ENCODE results near the gene SPESP1. TPM values are rescaled to one million over a fixed set of nuclear protein-coding genes. Genes with fewer than 3 reads are reported as not detected.

SPESP1 gene
- total RNA-seq, 1 donor from 2014 or later, result 0.51 TPM

DNA sequence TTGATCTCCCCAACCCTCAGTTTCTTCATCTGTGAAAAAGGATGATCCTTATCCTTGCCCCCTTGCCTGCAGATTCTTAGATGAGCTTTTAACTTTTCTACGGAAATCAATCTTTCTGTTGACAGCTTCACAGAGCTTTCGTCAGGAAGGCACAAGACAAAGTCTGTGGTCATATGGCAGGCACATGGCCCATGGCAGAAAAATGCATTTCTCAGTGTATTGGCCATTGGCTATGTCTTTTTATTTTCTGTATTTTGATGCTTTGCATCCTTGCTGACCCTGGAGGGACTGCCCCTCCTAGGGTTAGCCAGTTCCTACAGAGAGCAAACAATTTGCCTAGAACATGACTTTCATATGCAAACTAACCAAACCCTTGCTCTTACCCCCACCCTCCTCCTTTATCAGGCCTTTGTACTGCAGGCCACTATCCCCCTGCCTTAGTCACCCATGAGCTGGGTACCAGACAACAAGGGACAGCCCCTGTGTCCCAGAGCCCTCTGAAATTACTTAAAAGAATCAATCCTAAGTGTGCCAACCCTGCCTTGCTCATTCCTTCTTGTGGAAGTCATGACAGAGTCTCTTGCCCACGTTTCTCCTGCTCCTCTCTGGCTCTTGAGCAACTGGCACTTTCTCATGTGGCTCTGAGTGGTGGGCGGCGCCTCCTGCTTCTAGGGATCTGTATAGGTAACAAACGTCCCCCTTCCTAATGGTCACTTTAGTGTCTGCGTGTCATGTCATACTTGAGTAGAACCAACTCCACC, 60.1 kb downstream of the SPESP1 start:
- no peak overlapping the region for H3K4me3 Mint-ChIP-seq

DNA sequence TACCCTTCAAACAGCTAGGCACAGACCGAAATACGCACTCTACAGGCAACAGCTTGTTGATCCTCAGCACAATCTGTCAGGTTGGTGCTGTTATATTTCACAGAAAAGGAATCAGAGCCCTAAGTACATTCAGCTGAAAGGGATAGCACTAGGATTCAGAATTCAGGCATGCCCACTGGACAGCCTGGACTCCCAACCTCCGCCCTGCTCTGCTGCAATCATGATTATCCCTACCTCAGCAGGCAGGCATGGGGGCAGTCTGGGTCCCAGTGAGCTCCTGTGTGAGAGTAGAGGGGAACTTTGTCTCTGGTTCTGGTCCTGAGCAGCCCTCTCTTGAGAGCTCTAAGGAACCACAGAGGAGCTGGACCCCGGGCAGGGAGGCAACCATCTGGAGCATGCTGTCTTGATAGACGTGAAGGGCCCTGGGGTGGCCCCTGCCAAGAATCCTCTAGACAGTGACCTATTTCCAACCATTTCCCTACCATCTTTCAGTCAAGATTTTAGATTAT, 60.7 kb downstream of the SPESP1 start:
- Mint-ChIP-seq H3K36me3 (ENCODE audit: low read depth) (no peaks in the 10 kb centered on the region), H3K4me3 (no peak overlapping the region), H3K4me1 (no peaks in the 10 kb centered on the region), H3K9me3 (no peaks in the 10 kb centered on the region), H3K27me3 (peaks cover 10% of the 10 kb centered on the region), H3K27ac (no peak overlapping the region)
- DNase-seq, result no peak
- intact Hi-C loops (cut with micrococcal nuclease), result no loop called here

More for the DNA sequence above, 60.1 kb downstream of the SPESP1 start:
- Mint-ChIP-seq H3K27me3 (peaks cover 10% of the 10 kb centered on the region), H3K27ac (no peak overlapping the region), H3K36me3 (ENCODE audit: low read depth) (no peaks in the 10 kb centered on the region), H3K4me1 (no peaks in the 10 kb centered on the region), H3K9me3 (no peaks in the 10 kb centered on the region)
- intact Hi-C loops (cut with micrococcal nuclease), result no loop called here
- no peak for DNase-seq

DNA sequence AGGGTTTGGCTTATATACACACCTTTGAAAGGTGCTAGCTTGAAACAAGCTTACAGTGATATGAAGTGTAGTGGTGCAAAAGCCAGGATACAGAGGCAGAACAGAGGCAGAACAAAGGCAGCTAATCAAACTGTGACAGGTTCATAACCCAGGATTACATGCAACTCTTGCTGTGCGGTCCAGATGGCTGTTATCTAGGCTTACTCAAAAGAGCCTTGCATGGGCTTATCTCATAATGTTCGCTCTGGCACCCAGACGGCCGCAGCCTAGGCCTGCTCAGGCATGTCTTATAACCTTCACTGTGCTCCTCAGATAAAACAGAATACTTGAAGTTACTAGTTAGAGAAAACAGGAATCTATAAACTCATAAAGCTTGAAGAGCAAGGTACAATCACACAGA, 61.4 kb downstream of the SPESP1 start:
- Mint-ChIP-seq H3K9me3 (no peaks in the 10 kb centered on the region), H3K4me3 (no peak overlapping the region), H3K36me3 (ENCODE audit: low read depth) (no peaks in the 10 kb centered on the region), H3K27me3 (peaks cover 10% of the 10 kb centered on the region), H3K4me1 (no peaks in the 10 kb centered on the region), H3K27ac (no peak overlapping the region)
- no peak for DNase-seq
- intact Hi-C loops (cut with micrococcal nuclease), result no loop called here

DNA sequence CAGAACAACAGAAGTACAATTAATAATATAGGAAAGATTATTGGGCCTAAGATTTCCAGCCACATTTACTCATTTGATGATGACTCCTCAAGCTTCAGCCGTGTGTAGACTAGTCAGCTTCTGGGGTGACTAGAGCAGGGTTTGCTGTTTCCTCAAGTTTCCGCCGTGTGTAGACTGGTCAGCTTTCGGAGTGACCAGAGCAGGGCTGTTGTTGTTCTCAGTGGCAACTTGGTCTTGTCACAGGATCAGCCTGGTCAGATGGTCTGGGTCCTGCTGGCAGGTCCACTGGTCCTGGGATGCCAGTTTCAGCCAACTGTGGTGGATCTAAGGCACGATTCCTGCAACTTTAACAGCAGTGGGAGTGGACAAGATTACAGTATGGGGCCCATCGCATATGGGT, 62.4 kb downstream of the SPESP1 start:
- Mint-ChIP-seq H3K27ac (no peak overlapping the region), H3K4me3 (no peak overlapping the region), H3K4me1 (no peaks in the 10 kb centered on the region), H3K9me3 (no peaks in the 10 kb centered on the region), H3K27me3 (peaks cover 7% of the 10 kb centered on the region), H3K36me3 (ENCODE audit: low read depth) (no peaks in the 10 kb centered on the region)
- DNase-seq, result no peak
- intact Hi-C loops (cut with micrococcal nuclease), result no loop called here

DNA sequence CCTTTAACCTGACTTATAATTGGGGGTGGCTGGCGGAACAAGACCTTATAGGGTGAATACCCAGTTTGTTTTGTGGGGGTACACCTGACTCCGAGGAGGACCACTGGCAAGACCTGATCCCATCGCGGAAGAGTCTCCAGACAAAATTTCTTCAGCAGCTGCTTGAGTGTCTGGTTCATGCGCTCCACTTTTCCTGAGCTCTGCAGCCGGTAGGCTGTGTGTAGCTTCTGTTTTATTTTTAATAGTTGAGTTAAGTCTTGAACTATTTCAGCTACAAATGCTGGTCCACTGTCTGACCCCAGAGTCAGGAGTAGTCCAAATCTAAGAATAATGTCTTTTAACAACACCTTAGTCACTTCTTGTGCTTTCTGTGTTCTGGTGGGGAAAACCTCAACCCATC, 63.0 kb downstream of the SPESP1 start:
- Mint-ChIP-seq H3K9me3 (no peaks in the 10 kb centered on the region), H3K4me1 (no peaks in the 10 kb centered on the region), H3K4me3 (no peak overlapping the region), H3K27ac (no peak overlapping the region), H3K27me3 (peaks cover 5% of the 10 kb centered on the region), H3K36me3 (ENCODE audit: low read depth) (no peaks in the 10 kb centered on the region)
- no peak for DNase-seq
- intact Hi-C loops (cut with micrococcal nuclease), result no loop called here

DNA sequence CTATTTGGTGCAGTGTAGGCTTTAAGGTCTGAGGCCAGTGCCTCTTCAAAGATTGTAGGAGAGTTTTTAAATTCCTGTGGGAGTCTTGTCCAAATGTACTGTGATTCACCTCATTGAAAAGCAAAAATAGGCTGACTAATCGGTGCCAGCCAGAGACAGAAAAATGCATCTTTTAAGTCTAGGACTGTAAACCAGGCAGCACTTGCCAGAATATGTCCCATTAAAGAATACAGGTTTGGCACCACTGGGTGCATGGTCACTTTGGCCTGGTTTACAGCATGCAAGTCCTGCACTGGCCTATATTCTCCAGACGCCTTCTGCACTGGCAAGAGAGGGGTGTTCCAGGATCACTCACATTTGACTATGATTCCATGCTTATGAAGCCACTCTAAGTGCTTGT, 63.8 kb downstream of the SPESP1 start:
- Mint-ChIP-seq H3K4me1 (no peaks in the 10 kb centered on the region), H3K9me3 (no peaks in the 10 kb centered on the region), H3K27ac (no peak overlapping the region), H3K27me3 (peaks cover 4% of the 10 kb centered on the region), H3K4me3 (no peak overlapping the region), H3K36me3 (ENCODE audit: low read depth) (no peaks in the 10 kb centered on the region)
- DNase-seq, result no peak
- intact Hi-C loops (cut with micrococcal nuclease), result no loop called here

DNA sequence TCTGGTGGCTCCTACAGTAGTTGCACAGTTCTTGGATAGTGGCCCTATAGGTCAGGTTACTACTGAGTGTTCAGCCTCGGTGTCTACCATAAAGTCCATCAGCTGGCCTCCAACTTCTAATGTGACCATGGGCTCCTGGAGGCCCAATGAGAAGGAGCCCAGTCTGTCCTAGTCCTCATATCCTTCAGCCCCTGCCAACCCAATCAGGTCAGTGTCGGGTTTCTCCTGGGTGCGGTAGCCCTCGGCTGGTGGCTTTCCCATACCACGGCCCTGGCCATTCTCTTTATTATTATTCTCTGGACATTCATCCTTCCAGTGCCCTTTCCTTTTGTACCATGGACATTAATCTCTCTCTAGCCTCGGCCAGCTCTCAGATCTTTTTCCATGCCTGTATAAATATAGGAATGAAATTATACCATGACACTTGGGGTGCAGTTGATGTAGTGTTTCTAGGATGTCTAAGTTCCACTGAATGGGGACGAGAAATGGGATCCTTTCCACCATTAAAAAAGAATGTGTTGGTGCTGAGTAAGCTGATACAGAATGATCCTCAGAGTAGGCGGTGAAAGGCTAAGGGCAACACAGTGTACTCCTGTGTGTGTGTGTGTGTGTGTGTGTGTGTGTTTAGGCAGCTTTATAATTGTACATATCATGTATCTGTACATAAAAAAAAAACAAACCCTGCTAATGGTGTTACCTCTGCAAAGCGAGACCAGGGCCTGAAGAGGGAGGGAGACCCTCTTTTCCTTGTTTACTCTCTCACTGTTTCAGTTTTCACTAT, 64.8 kb downstream of the SPESP1 start:
- Mint-ChIP-seq H3K4me3 (no peak overlapping the region), H3K9me3 (no peaks in the 10 kb centered on the region), H3K36me3 (ENCODE audit: low read depth) (no peaks in the 10 kb centered on the region), H3K27me3 (peaks cover 4% of the 10 kb centered on the region), H3K27ac (no peak overlapping the region), H3K4me1 (no peaks in the 10 kb centered on the region)
- DNase-seq, result no peak
- intact Hi-C loops (cut with micrococcal nuclease), result no loop called here

Other genes with a start within 250 kb of the SPESP1 start
- 280 and 302 TPM in 2 replicates for gene ANP32A, start 109.6 kb upstream of the SPESP1 start, total RNA-seq
- not detected in 2 replicates for gene NOX5, start 84.2 kb downstream of the SPESP1 start, total RNA-seq
- gene GLCE, start 230.1 kb downstream of the SPESP1 start, total RNA-seq, result 2.5 and 3.8 TPM in 2 replicates